Raji (cell line): ENCODE results near the gene HS6ST1.
A peak's percentile ranks its signal among the peaks of the same experiment; 100 is the strongest.

Source experiments
- POLR2A ChIP-seq: IDR thresholded peaks from 2 replicates; pipeline ENCODE4 v1.6.1; 2011; ENCODE audit warnings: low read depth, low read length, control low read depth; ENCODE audit not compliant: insufficient read depth

Gene HS6ST1

GRCh38 chr2:128320192-128320905 lies 1.7 kb upstream of the HS6ST1 start:
- no peak for TF ChIP-seq POLR2A

- TF ChIP-seq POLR2A, result no peak
Measured at GRCh38 chr2:128319631-128320191, 1.0 kb upstream of the HS6ST1 start.

- 0 out of 2 replicates have a peak, but pooled peaks have one; percentile 22 for TF ChIP-seq POLR2A
Measured at GRCh38 chr2:128317181-128317898, 1.3 kb downstream of the HS6ST1 start.

GRCh38 chr2:128316777-128317180 lies 1.9 kb downstream of the HS6ST1 start:
- TF ChIP-seq POLR2A, result no peak

DNA sequence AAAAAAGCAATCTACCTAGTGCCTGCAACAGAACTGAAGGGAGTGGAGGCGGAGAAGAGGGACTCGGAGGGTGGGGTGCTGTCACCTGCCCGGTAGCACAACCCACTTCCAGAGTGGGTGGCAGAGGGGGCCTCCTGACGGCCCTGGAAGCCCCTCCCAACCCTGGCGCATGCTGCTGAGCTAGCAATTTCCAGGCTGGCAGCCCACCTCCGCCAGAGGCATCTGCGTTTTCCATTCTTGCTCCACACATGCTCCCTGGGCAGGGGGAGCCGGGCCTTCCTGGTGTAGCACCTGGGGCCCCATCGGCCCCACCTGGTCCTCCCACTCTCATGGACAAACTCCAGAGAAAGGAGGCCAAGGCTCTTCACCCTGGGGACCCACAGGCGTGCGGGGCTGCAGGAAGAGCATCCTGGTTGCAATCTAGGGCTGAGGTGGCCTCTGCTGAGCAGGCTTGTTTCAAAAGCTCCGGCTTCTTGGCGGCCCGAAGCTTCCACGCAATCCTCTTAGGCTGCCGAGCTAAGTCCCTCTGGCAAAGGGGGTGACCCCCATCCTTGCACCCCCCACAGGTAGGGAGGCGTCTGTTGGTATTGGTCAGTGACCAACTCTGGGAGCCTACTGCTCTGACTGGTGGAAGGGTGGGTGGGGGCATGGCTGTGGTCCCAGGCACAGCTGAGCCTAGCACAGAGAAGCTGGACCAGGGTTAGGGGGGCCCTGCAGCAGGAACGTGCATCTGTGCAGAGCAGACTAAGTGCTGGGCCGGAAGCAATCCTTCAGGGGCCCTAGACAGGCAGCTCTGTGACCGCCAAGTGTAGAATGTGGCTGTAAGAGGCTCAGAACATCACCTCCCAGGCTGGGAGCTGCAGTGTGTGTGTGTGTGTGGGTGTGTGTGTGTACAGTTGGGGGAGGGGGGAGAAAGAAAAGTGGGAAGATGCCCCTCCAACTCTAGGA lies 2.6 kb downstream of the HS6ST1 start:
- no peak for TF ChIP-seq POLR2A

- TF ChIP-seq POLR2A, result no peak
Measured at GRCh38 chr2:128315122-128315828, 3.4 kb downstream of the HS6ST1 start.

DNA sequence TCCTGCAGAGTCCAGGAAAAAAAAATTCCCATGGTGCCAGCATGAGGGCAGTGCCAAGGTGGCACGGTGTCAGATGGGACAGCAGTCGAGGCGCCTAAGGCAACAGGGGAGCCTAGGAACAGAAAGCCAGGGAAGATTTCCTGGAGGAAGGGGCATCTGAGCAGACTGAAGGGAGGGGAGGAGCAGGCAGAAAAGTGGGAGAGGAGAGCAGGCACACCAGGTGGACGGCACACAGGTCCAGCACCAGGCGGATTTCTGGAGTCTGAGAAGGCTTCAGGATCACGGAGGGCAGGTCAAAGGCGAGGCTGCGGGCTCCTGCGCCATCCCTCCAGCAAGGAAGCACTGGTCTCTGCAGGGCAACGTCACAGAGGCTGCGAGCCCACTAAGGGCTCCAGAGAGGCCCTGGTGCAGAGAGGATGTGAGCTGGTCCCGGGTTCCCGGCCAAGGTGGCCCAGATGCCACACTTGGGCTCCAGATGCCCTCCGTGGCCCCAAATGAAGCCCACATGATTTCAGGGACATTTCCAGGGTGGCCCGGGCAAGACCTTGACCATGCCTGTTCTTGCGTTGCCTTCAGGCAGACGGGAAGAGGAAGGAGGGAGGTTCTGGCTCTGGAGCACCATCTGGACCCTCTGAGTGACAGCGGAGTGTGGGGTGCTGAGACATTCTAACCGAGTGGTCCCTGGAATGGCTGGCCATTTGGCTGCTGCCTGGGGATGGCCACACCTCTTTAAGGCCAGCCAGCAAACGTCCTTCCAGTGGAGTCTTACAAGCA lies 4.1 kb downstream of the HS6ST1 start:
- no peak for TF ChIP-seq POLR2A

DNA sequence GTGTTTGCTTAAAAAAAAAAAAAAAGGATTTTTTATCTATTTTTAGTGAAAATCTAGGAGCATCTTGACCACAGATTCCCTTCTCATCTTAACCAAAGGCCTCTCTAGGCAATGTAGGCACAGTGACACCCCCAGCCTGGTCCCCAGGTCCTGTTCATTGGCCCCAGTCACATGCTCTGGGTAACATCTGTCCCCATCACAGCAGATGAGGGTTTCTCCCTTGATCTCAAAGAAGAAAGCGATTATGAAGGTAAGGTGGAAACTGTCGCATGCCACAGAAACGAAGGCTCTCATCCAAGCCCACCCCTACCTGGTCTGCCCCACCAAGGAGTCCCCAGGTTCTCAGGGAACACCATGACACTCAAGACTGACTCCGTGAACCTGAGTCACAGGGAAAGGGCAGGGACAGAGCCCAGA lies 4.7 kb downstream of the HS6ST1 start:
- no peak for TF ChIP-seq POLR2A

- no peak for TF ChIP-seq POLR2A
Measured at GRCh38 chr2:128313091-128313836, 5.4 kb downstream of the HS6ST1 start.

GRCh38 chr2:128312411-128312810 lies 6.3 kb downstream of the HS6ST1 start:
- no peak for TF ChIP-seq POLR2A

- TF ChIP-seq POLR2A, result no peak
Measured at GRCh38 chr2:128311755-128312341, 6.8 kb downstream of the HS6ST1 start.

GRCh38 chr2:128311216-128311754 lies 7.4 kb downstream of the HS6ST1 start:
- no peak for TF ChIP-seq POLR2A
